Loucy (cell line): ENCODE measurements around the gene EPHB6.

Source experiments
- H2AFZ ChIP-seq: fragments of 200-600 bp; sonication (generic); 2 replicates; pipeline ENCODE4 v1.6.0; 2016; ENCODE audit warnings: antibody characterized with exemption, mild to moderate bottlenecking, low read length, moderate library complexity
- H3F3A ChIP-seq: fragments of 200-600 bp; 2 replicates; pipeline ENCODE4 v1.6.0; 2016; ENCODE audit warnings: antibody characterized with exemption, low read depth, mild to moderate bottlenecking
- H3K27me3 ChIP-seq: fragments of 200-600 bp; sonication (generic); 2 replicates; pipeline ENCODE4 v1.6.1; 2014; ENCODE audit warnings: low read length, mild to moderate bottlenecking; ENCODE audit not compliant: insufficient read depth, poor library complexity, severe bottlenecking
- H3K36me3 ChIP-seq: fragments of 200-600 bp; sonication (generic); 2 replicates; pipeline ENCODE4 v1.6.1; 2016; ENCODE audit warnings: low read length; ENCODE audit not compliant: insufficient read depth
- H3K4me1 ChIP-seq: fragments of 200-600 bp; sonication (generic); 2 replicates; pipeline ENCODE4 v1.5.1; 2014; ENCODE audit warnings: low read length, mild to moderate bottlenecking; ENCODE audit not compliant: insufficient read depth, poor library complexity, severe bottlenecking
- H3K4me2 ChIP-seq: fragments of 200-600 bp; sonication (generic); 2 replicates; pipeline ENCODE4 v1.6.0; 2014; ENCODE audit warnings: antibody characterized with exemption, low read length, low read depth, mild to moderate bottlenecking; ENCODE audit not compliant: poor library complexity, severe bottlenecking
- H3K4me3 ChIP-seq: fragments of 200-600 bp; sonication (generic); 2 replicates; pipeline ENCODE4 v1.5.1; 2014; ENCODE audit warnings: low read length, mild to moderate bottlenecking, mixed read lengths; ENCODE audit not compliant: poor library complexity, severe bottlenecking
- H3K79me2 ChIP-seq: fragments of 200-600 bp; sonication (generic); 2 replicates; pipeline ENCODE4 v1.6.1; 2014; ENCODE audit warnings: low read length; ENCODE audit not compliant: insufficient read depth
- H3K9ac ChIP-seq: fragments of 200-600 bp; sonication (generic); 2 replicates; pipeline ENCODE4 v1.6.0; 2014; ENCODE audit warnings: mild to moderate bottlenecking, low read depth, low read length, moderate library complexity; ENCODE audit not compliant: poor library complexity, severe bottlenecking
- H3K9me2 ChIP-seq: fragments of 200-600 bp; sonication (generic); replicated peaks from 2 replicates; pipeline ENCODE4 v1.6.1; 2016; ENCODE audit warnings: low read depth, low read length, mixed read lengths
- H3K9me3 ChIP-seq: fragments of 200-600 bp; sonication (generic); 2 replicates; pipeline ENCODE4 v1.6.1; 2014; ENCODE audit warnings: mild to moderate bottlenecking, antibody characterized with exemption, low read length, low read depth; ENCODE audit not compliant: insufficient read depth
- H4K20me1 ChIP-seq: fragments of 200-600 bp; sonication (generic); 2 replicates; pipeline ENCODE4 v1.6.0; 2014; ENCODE audit warnings: antibody characterized with exemption, low read length, mild to moderate bottlenecking; ENCODE audit not compliant: insufficient read depth, poor library complexity, severe bottlenecking
- EZH2phosphoT487 ChIP-seq: fragments of 200-600 bp; IDR thresholded peaks from 2 replicates; pipeline ENCODE4 v1.6.1; 2018; ENCODE audit warnings: antibody characterized with exemption, mild to moderate bottlenecking, moderate library complexity, borderline replicate concordance
- TF ChIP-seq, protein P1 (sequence below): fragments of 200-600 bp; sonication (generic); conservative IDR thresholded peaks from 2 replicates; pipeline ENCODE4 v1.5.1; 2014; ENCODE audit warnings: mild to moderate bottlenecking, antibody characterized with exemption, low read length

EPHB6 gene

GRCh38 chr7:142878315-142878714, 23.4 kb downstream of the EPHB6 start:
- Histone ChIP-seq H4K20me1 (no peaks in the 10 kb centered on the region), H3K9me2 (no peaks in the 10 kb centered on the region), H3F3A (no peaks in the 10 kb centered on the region), H3K27me3 (no peaks in the 10 kb centered on the region), H3K9me3 (no peaks in the 10 kb centered on the region), H3K36me3 (no peaks in the 10 kb centered on the region), H3K9ac (no peak overlapping the region), H3K4me1 (no peaks in the 10 kb centered on the region), H3K4me2 (no peak overlapping the region), H3K79me2 (no peaks in the 10 kb centered on the region), H2AFZ (no peak overlapping the region), H3K4me3 (no peak overlapping the region)
- TF ChIP-seq, protein P1, sequence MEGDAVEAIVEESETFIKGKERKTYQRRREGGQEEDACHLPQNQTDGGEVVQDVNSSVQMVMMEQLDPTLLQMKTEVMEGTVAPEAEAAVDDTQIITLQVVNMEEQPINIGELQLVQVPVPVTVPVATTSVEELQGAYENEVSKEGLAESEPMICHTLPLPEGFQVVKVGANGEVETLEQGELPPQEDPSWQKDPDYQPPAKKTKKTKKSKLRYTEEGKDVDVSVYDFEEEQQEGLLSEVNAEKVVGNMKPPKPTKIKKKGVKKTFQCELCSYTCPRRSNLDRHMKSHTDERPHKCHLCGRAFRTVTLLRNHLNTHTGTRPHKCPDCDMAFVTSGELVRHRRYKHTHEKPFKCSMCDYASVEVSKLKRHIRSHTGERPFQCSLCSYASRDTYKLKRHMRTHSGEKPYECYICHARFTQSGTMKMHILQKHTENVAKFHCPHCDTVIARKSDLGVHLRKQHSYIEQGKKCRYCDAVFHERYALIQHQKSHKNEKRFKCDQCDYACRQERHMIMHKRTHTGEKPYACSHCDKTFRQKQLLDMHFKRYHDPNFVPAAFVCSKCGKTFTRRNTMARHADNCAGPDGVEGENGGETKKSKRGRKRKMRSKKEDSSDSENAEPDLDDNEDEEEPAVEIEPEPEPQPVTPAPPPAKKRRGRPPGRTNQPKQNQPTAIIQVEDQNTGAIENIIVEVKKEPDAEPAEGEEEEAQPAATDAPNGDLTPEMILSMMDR = no peak
- TF ChIP-seq EZH2phosphoT487 = no peak

DNA sequence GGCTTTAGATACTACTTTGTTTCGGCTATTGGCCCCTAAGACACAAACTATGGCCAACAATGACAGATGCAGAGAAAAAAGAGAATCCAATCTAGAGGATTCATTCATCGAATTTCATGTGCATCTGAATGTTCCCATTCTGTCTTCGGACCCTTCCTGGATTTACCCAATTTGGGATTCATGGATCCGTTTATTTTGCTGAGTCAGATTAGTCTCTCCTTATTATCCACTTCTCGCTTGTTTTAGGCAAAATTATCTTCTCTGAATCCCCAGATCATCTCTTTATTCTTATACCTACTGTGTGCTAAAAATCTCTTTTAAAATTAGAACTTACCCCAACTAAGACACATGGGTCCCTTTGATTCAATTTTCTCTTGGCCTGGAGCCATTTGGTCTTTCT, 24.2 kb downstream of the EPHB6 start:
- TF ChIP-seq, protein P1 = no peak
- TF ChIP-seq EZH2phosphoT487 = no peak
- H4K20me1 ChIP-seq = no peaks in the 10 kb centered on the region
- H3K9me2 ChIP-seq = no peaks in the 10 kb centered on the region
- H3K9me3 ChIP-seq = no peaks in the 10 kb centered on the region
- H2AFZ ChIP-seq = no peak overlapping the region
- no peaks in the 10 kb centered on the region for H3K36me3 ChIP-seq
- no peaks in the 10 kb centered on the region for H3K27me3 ChIP-seq
- no peak overlapping the region for H3K4me2 ChIP-seq
- no peak overlapping the region for H3K9ac ChIP-seq
- no peak overlapping the region for H3K4me3 ChIP-seq
- H3K79me2 ChIP-seq = no peaks in the 10 kb centered on the region
- no peaks in the 10 kb centered on the region for H3K4me1 ChIP-seq
- no peaks in the 10 kb centered on the region for H3F3A ChIP-seq

- Histone ChIP-seq H3K4me3 (no peak overlapping the region), H3K9me2 (no peaks in the 10 kb centered on the region), H2AFZ (no peak overlapping the region), H4K20me1 (no peaks in the 10 kb centered on the region), H3K27me3 (no peaks in the 10 kb centered on the region), H3K9me3 (no peaks in the 10 kb centered on the region), H3F3A (no peaks in the 10 kb centered on the region), H3K4me1 (no peaks in the 10 kb centered on the region), H3K4me2 (no peak overlapping the region), H3K9ac (no peak overlapping the region), H3K36me3 (no peaks in the 10 kb centered on the region), H3K79me2 (no peaks in the 10 kb centered on the region)
- TF ChIP-seq, protein P1 = peak; percentile 99
- TF ChIP-seq EZH2phosphoT487 = no peak
These were observed 26.1 kb downstream of the EPHB6 start for GRCh38 chr7:142880876-142881505.
